Measurements from ENCODE around the gene NUP210. TPM values are rescaled to one million over a fixed set of nuclear protein-coding genes. Genes with fewer than 3 reads are reported as not detected.

NUP210 gene
- total RNA-seq, 1 donor from 2014 or later = 91.9 TPM

GRCh38 chr3:13294442-13295351 is 125.4 kb downstream of the NUP210 start:
- no peak for ATAC-seq (ENCODE audit: low read depth)

GRCh38 chr3:13292375-13292774 is 127.7 kb downstream of the NUP210 start:
- DNase-seq (no peak), ATAC-seq (ENCODE audit: low read depth) (no peak)
- H3K36me3 Mint-ChIP-seq (ENCODE audit: low read depth) = no peaks in the 10 kb centered on the region
- H3K9me3 Mint-ChIP-seq = peaks cover under 1% of the 10 kb centered on the region
- no peak overlapping the region for H3K4me3 Mint-ChIP-seq
- no peak overlapping the region for H3K27ac Mint-ChIP-seq
- ChIA-PET CTCF (no interaction called here), POLR2A (no interaction called here)
- peaks cover 32% of the 10 kb centered on the region for H3K27me3 Mint-ChIP-seq
- intact Hi-C loops (cut with micrococcal nuclease) = no loop called here
- H3K4me1 Mint-ChIP-seq = peaks cover 10% of the 10 kb centered on the region
- no peak for TF ChIP-seq CTCF (IDR thresholded peaks at IDR 0.05)

More at GRCh38 chr3:13294442-13295351, 125.4 kb downstream of the NUP210 start:
- Mint-ChIP-seq H3K27ac (no peak overlapping the region), H3K36me3 (ENCODE audit: low read depth) (no peaks in the 10 kb centered on the region), H3K27me3 (peaks cover 33% of the 10 kb centered on the region), H3K9me3 (no peaks in the 10 kb centered on the region), H3K4me3 (no peak overlapping the region), H3K4me1 (peaks cover 10% of the 10 kb centered on the region)
- CTCF ChIA-PET = no interaction called here
- TF ChIP-seq CTCF (IDR thresholded peaks at IDR 0.05) = no peak
- POLR2A ChIA-PET = no interaction called here
- intact Hi-C loops (cut with micrococcal nuclease) = no loop called here
- no peak for DNase-seq

- no peaks in the 10 kb centered on the region for H3K36me3 Mint-ChIP-seq (ENCODE audit: low read depth)
- peaks cover 33% of the 10 kb centered on the region for H3K27me3 Mint-ChIP-seq
- intact Hi-C loops (cut with micrococcal nuclease) = no loop called here
- no peak overlapping the region for H3K4me3 Mint-ChIP-seq
- ChIA-PET POLR2A (no interaction called here), CTCF (no interaction called here)
- H3K4me1 Mint-ChIP-seq = peaks cover 8% of the 10 kb centered on the region
- ATAC-seq (ENCODE audit: low read depth) = no peak
- H3K9me3 Mint-ChIP-seq = peaks cover 12% of the 10 kb centered on the region
- H3K27ac Mint-ChIP-seq = no peak overlapping the region
- DNase-seq = no peak
- no peak for TF ChIP-seq CTCF (IDR thresholded peaks at IDR 0.05)
These were observed 129.2 kb downstream of the NUP210 start for GRCh38 chr3:13290941-13291340.

- CTCF ChIA-PET = no interaction called here
- no peak for DNase-seq
- no peak overlapping the region for H3K4me3 Mint-ChIP-seq
- no peak overlapping the region for H3K27ac Mint-ChIP-seq
- no peak for ATAC-seq (ENCODE audit: low read depth)
- H3K36me3 Mint-ChIP-seq (ENCODE audit: low read depth) = no peaks in the 10 kb centered on the region
- H3K4me1 Mint-ChIP-seq = peaks cover 6% of the 10 kb centered on the region
- H3K27me3 Mint-ChIP-seq = peaks cover 32% of the 10 kb centered on the region
- TF ChIP-seq CTCF (IDR thresholded peaks at IDR 0.05) = no peak
- POLR2A ChIA-PET = no interaction called here
- intact Hi-C loops (cut with micrococcal nuclease) = no loop called here
- peaks cover 12% of the 10 kb centered on the region for H3K9me3 Mint-ChIP-seq
These were observed 130.3 kb downstream of the NUP210 start for GRCh38 chr3:13289771-13290285.
